NT2/D1 (cell line): ENCODE results near the gene OTOGL.

Experiments used
- DNase-seq: peaks from one replicate; pipeline ENCODE4 v3.0.0-alpha.2; 2011; ENCODE audit warnings: low read depth, low spot score
- H3K27me3 ChIP-seq: 2 replicates; pipeline ENCODE4 v1.6.0; 2011; ENCODE audit warnings: mild to moderate bottlenecking; ENCODE audit not compliant: insufficient read length, insufficient read depth
- H3K36me3 ChIP-seq: 2 replicates; pipeline ENCODE4 v1.6.1; 2011; ENCODE audit warnings: mild to moderate bottlenecking, low read length, mixed read lengths; ENCODE audit not compliant: insufficient read depth, insufficient read length
- H3K4me1 ChIP-seq: 2 replicates; pipeline ENCODE4 v1.5.1; 2011; ENCODE audit not compliant: insufficient read depth, insufficient read length
- H3K4me3 ChIP-seq: 2 replicates; pipeline ENCODE4 v1.5.1; 2011; ENCODE audit warnings: low read depth; ENCODE audit not compliant: insufficient read length
- H3K9ac ChIP-seq: 2 replicates; pipeline ENCODE4 v1.6.0; 2011; ENCODE audit warnings: low read depth; ENCODE audit not compliant: insufficient read length
- H3K9me3 ChIP-seq: 2 replicates; pipeline ENCODE4 v1.5.1; 2011; ENCODE audit warnings: mild to moderate bottlenecking, low read length; ENCODE audit not compliant: insufficient read depth
- SUZ12 ChIP-seq: IDR thresholded peaks from 2 replicates; pipeline ENCODE4 v1.6.1; 2011; ENCODE audit not compliant: insufficient read length, insufficient read depth; ENCODE audit errors: extremely low read depth
- YY1 ChIP-seq: IDR thresholded peaks from 2 replicates; pipeline ENCODE4 v1.6.1; 2011; ENCODE audit not compliant: insufficient read length, insufficient read depth
- ZNF274 ChIP-seq: IDR thresholded peaks from 2 replicates; pipeline ENCODE4 v1.6.1; 2011; ENCODE audit warnings: mild to moderate bottlenecking, low read depth, low read length

OTOGL gene

GRCh38 chr12:80173083-80173864 is 73.9 kb downstream of the OTOGL start:
- TF ChIP-seq YY1 (no peak), SUZ12 (no peak), ZNF274 (no peak)
- Histone ChIP-seq H3K4me1 (no peaks in the 10 kb centered on the region), H3K27me3 (no peaks in the 10 kb centered on the region), H3K36me3 (no peaks in the 10 kb centered on the region), H3K4me3 (no peak overlapping the region), H3K9me3 (no peaks in the 10 kb centered on the region), H3K9ac (no peak overlapping the region)
- peak; percentile 22 for DNase-seq

GRCh38 chr12:80175307-80175930 is 76.1 kb downstream of the OTOGL start:
- H3K4me1 ChIP-seq = no peaks in the 10 kb centered on the region
- no peak overlapping the region for H3K4me3 ChIP-seq
- no peaks in the 10 kb centered on the region for H3K9me3 ChIP-seq
- H3K9ac ChIP-seq = no peak overlapping the region
- TF ChIP-seq ZNF274 (no peak), SUZ12 (no peak), YY1 (no peak)
- DNase-seq = no peak
- no peaks in the 10 kb centered on the region for H3K27me3 ChIP-seq
- H3K36me3 ChIP-seq = no peaks in the 10 kb centered on the region

GRCh38 chr12:80176706-80177105 is 77.4 kb downstream of the OTOGL start:
- Histone ChIP-seq H3K36me3 (no peaks in the 10 kb centered on the region), H3K9ac (no peak overlapping the region), H3K27me3 (no peaks in the 10 kb centered on the region)

GRCh38 chr12:80178846-80179245 is 79.5 kb downstream of the OTOGL start:
- Histone ChIP-seq H3K27me3 (no peaks in the 10 kb centered on the region), H3K4me1 (no peaks in the 10 kb centered on the region), H3K9me3 (no peaks in the 10 kb centered on the region), H3K36me3 (no peaks in the 10 kb centered on the region), H3K4me3 (no peak overlapping the region), H3K9ac (no peak overlapping the region)
- DNase-seq = no peak
- TF ChIP-seq YY1 (no peak), SUZ12 (no peak), ZNF274 (no peak)

More at GRCh38 chr12:80176706-80177105, 77.4 kb downstream of the OTOGL start:
- TF ChIP-seq SUZ12 (no peak), ZNF274 (no peak), YY1 (no peak)
- no peaks in the 10 kb centered on the region for H3K4me1 ChIP-seq
- no peak for DNase-seq
- no peak overlapping the region for H3K4me3 ChIP-seq
- no peaks in the 10 kb centered on the region for H3K9me3 ChIP-seq

GRCh38 chr12:80183939-80184338 is 84.6 kb downstream of the OTOGL start:
- Histone ChIP-seq H3K9ac (no peak overlapping the region), H3K9me3 (no peaks in the 10 kb centered on the region), H3K36me3 (no peaks in the 10 kb centered on the region), H3K27me3 (no peaks in the 10 kb centered on the region), H3K4me3 (no peak overlapping the region), H3K4me1 (no peaks in the 10 kb centered on the region)
- TF ChIP-seq ZNF274 = no peak
- TF ChIP-seq YY1 = no peak
- TF ChIP-seq SUZ12 = no peak
- no peak for DNase-seq

GRCh38 chr12:80184926-80185325 is 85.6 kb downstream of the OTOGL start:
- no peak for TF ChIP-seq SUZ12
- TF ChIP-seq ZNF274 = no peak
- TF ChIP-seq YY1 = no peak
- DNase-seq = no peak
- Histone ChIP-seq H3K4me3 (no peak overlapping the region), H3K27me3 (no peaks in the 10 kb centered on the region), H3K9ac (no peak overlapping the region), H3K4me1 (no peaks in the 10 kb centered on the region), H3K9me3 (no peaks in the 10 kb centered on the region), H3K36me3 (no peaks in the 10 kb centered on the region)

GRCh38 chr12:80186727-80187217 is 87.4 kb downstream of the OTOGL start:
- no peaks in the 10 kb centered on the region for H3K27me3 ChIP-seq
- no peaks in the 10 kb centered on the region for H3K36me3 ChIP-seq
- no peak overlapping the region for H3K9ac ChIP-seq
- H3K9me3 ChIP-seq = no peaks in the 10 kb centered on the region
- TF ChIP-seq SUZ12 (no peak), ZNF274 (no peak), YY1 (no peak)
- DNase-seq = peak; percentile 72
- H3K4me3 ChIP-seq = no peak overlapping the region
- no peaks in the 10 kb centered on the region for H3K4me1 ChIP-seq
